ENCODE measurements around the gene ORM2.
"Not testable (repeated sequence)": the region's sequence is repeated elsewhere in the genome, so short reads cannot be mapped to it uniquely, and the experiment has no call there.

ORM2 gene

GRCh38 chr9:114314881-114315722 lies 14.6 kb upstream of the ORM2 start:
- DNase-seq: no peak

GRCh38 chr9:114315723-114316363 lies 13.8 kb upstream of the ORM2 start:
- DNase-seq: no peak

GRCh38 chr9:114316605-114317230 lies 13.0 kb upstream of the ORM2 start:
- no peak for DNase-seq

- no peak for DNase-seq
Measured at GRCh38 chr9:114317665-114318357, 11.9 kb upstream of the ORM2 start.

DNA sequence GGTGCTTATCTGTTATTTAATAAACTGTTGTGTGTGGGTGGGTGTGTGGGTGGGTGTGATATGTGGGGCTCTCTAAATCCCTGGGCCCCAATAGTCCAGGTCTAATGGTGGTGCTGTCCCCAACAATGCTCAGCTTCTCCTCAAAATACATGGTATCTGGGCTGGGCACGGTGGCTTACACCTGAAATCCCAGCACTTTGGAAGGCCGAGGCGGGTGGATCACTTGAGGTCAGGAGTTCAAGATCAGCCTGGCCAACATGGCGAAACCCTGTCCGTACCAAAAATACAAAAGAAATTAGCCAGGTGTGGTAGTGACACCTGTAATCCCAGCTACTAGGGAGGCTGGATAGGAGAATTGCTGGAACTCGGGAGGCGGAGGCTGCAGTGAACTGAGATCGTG lies 11.3 kb upstream of the ORM2 start:
- DNase-seq: no peak

GRCh38 chr9:114319147-114319546 lies 10.5 kb upstream of the ORM2 start:
- DNase-seq: no peak

DNA sequence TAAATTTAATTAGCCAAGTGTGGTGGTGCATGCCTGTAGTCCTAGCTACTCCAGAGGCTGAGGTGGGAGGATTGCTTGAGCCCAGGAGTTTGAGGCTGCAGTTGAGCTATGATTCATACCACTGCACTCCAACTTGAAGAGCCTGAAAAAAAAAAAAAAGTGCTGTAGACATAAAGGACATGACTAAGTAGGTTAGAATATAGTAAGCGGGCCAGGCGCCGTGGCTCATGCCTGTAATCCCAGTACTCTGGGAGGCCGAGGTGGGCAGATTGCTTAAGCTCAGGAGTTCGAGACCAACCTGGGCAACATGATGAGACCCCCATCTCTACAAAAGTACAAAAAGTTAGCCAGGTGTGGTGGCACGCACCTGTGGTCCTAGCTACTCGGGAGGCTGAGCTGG lies 9.0 kb upstream of the ORM2 start:
- DNase-seq: not testable (repeated sequence)

DNA sequence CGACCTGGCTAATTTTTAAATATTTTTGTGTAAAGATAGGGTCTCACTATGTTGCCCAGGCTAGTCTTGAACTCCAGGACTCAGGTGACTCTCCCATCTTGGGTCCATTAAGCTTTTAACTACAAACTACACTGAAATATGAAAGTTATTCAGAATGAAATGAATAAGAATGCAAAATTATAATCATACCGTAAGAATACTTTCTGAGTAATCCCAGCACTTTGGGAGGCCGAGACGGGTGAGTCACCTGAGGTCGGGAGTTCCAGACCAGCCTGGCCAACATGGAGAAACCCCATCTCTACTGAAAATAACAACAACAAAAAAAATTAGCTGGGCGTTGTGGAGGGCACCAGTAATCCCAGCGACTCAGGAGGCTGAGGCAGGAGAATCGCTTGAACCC lies 7.9 kb upstream of the ORM2 start:
- DNase-seq: no peak

- not testable (repeated sequence) for DNase-seq
Measured at GRCh38 chr9:114322160-114322818, 7.4 kb upstream of the ORM2 start.

GRCh38 chr9:114322831-114323531 lies 6.7 kb upstream of the ORM2 start, which contains the start of gene ORM1:
Gene ORM1 (plus strand): TSS chr9:114323098. CDS start chr9:114323134, 36 bp downstream.
- DNase-seq: not testable (repeated sequence)

DNA sequence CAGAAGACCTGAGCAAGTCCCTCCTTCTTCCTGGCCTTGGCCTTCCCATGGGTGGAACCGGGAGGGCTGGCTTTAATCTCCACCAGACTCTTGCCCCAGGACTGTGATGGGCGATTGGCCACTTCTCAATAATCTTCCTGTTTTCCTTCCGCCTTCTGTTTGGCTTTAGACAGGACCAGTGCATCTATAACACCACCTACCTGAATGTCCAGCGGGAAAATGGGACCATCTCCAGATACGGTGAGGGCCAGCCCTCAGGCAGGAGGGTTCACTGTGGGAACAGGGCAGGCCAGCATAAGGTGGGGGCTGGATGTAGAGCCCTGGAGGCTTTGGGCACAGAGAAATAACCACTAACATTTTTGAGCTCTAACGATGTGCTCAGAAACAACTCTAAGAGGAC lies 5.8 kb upstream of the ORM2 start:
- not testable (repeated sequence) for DNase-seq

- no peak for DNase-seq
Measured at GRCh38 chr9:114324492-114324891, 5.2 kb upstream of the ORM2 start.

- DNase-seq: not testable (repeated sequence)
Measured at GRCh38 chr9:114324965-114325364, 4.7 kb upstream of the ORM2 start.

DNA sequence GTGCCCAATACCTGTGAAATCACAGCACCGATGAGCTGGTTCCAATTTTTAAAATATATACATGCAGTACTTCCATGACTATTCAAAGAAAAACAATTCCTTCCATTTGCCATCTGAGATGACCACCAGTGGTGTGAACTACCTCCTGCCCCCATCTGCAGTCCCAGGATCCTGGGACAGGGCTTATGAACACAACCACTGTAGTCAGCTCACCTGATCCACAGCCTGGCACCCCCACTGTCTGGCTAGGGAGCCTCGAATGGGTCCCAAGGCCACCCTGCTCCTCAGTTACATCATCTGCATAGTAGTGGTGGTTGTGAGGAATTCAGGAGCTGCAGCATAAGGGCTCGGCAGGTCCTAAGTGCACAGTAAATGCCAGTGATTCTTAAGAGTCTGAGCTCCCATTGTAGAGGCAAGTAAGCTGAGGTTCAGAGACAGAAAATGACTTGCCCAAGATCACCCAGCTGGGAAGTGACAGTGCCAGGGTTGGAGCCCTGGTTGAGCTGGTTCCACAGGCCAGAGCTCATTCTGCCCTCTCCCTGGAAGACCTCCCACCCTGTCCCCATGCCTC lies 3.9 kb upstream of the ORM2 start:
- not testable (repeated sequence) for DNase-seq

DNA sequence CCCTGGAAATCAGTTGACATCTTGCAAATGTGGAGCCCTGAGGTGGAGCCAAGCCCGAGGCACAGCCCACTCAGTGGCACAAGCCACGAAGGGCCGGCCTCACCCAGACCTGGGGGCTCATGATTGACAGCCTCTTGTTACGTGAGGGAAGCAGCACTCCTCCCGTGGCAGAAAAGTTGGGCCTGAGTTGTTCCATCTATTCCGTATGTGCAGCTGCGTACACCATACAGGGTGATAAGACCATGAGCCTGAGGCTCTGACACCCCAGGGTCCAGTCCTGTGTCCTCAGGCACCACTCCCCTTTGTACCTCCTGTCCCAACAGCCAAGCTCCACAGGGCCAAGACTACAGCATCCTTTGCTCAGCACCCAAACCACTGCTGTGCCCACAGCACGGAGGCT lies 1.9 kb upstream of the ORM2 start:
- peak; percentile 55 for DNase-seq

- DNase-seq: not testable (repeated sequence)
Measured at GRCh38 chr9:114328357-114328820, 1.3 kb upstream of the ORM2 start.

DNA sequence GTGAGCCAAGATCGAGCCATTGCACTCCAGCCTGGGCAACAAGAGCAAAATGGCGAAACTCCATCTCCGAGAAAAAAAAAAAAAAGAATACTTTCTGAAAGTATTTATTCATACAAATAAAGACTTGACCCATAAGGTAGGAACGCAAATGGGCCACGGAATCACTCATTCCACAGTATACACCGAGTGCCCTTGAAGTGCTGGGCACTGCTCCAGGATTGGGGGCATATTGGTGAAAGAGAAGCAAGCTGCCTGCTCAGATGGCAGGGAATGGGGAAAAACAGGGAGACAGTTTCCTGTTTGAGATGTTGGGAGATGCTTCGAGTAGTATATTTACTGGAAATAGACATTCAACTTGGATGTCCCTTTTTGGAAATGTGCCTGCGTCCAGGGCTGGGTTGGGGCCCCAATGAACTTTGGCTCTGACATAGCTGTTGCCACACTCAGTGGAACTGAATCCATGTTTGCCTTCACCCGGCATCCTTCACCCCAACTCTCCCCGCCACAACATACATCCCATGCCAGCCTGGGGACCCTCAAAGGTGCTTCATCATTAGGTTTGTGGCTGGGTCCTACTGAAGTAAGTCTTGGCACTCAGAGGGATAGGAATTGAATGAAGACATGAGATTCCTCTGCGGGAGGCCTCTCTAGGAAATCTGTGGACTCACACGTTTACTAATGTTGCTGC lies 588 bp upstream of the ORM2 start:
- DNase-seq: not testable (repeated sequence)

GRCh38 chr9:114330636-114331035 lies 967 bp downstream of the ORM2 start:
- no peak for DNase-seq

DNA sequence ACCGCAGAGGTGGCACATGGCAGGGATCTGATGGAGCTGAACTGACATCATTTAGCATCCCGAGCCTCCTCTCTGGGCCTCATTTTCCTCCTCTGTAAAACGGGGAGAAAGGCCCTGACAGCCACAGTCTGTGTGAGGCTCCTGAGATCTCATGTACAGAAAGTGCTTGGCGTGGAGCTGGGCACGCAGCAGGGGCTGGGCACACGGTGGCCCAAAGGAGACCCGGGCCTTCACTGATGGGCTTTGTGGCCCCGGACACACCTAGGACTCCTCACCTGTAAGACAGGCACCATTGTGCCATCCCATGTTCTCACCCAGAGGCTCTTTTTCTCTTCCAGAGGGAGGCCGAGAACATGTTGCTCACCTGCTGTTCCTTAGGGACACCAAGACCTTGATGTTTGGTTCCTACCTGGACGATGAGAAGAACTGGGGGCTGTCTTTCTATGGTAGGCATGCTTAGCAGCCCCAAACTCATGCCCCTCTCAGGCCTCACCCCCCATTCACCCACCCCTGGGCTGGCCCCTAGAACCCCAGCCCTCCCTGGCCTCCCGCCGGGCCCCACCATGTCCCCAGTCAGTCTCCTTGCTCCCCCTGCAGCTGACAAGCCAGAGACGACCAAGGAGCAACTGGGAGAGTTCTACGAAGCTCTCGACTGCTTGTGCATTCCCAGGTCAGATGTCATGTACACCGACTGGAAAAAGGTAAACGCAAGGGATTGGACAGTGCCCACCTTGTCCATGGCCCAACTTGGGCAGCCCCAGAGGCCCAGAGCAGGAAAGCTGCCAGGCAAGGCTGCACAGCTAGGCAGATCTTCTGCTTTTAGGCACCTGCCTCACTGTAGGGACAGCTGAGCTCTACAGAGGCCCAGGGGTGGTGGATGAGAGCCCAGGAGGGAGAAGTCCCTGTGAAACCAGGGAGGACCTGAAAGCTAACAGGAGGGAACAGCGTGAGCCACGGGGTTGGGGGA lies 1.8 kb downstream of the ORM2 start:
- DNase-seq: not testable (repeated sequence)

Data from left hindlimb (tissue), 1 donor.